Fibroblast of the conjunctiva (primary cell): ENCODE results near the gene FOLR1.

Experiments
- DNase-seq: peaks from one replicate; pipeline ENCODE4 v3.0.0-alpha.2; 2010; ENCODE audit warnings: low read depth

FOLR1 gene

GRCh38 chr11:72235351-72236057, 43.6 kb downstream of the FOLR1 start:
- DNase-seq: no peak

- DNase-seq: no peak
Measured at GRCh38 chr11:72236083-72236697, 44.2 kb downstream of the FOLR1 start.

- DNase-seq: no peak
Measured at GRCh38 chr11:72236774-72237111, 44.8 kb downstream of the FOLR1 start.

GRCh38 chr11:72237112-72237931, 45.4 kb downstream of the FOLR1 start:
- no peak for DNase-seq

GRCh38 chr11:72238040-72238450, 46.1 kb downstream of the FOLR1 start:
- DNase-seq: peak; percentile 54

- no peak for DNase-seq
Measured at GRCh38 chr11:72238492-72239312, 46.8 kb downstream of the FOLR1 start.

- no peak for DNase-seq
Measured at GRCh38 chr11:72239313-72239848, 47.4 kb downstream of the FOLR1 start.

- no peak for DNase-seq
Measured at GRCh38 chr11:72239849-72240460, 48.0 kb downstream of the FOLR1 start.

GRCh38 chr11:72240461-72241290, 48.7 kb downstream of the FOLR1 start:
- no peak for DNase-seq

- no peak for DNase-seq
Measured at GRCh38 chr11:72241291-72241781, 49.4 kb downstream of the FOLR1 start.

GRCh38 chr11:72242141-72242540, 50.2 kb downstream of the FOLR1 start:
- DNase-seq: no peak

GRCh38 chr11:72243173-72244059, 51.5 kb downstream of the FOLR1 start:
- no peak for DNase-seq

- DNase-seq: no peak
Measured at GRCh38 chr11:72244060-72244360, 52.1 kb downstream of the FOLR1 start, which contains the start of gene PHOX2A. TSS of gene PHOX2A (minus strand) at chr11:72244176. CDS start at chr11:72244004, 172 bp downstream.

- no peak for DNase-seq
Measured at GRCh38 chr11:72244361-72245262, 52.7 kb downstream of the FOLR1 start.

- no peak for DNase-seq
Measured at GRCh38 chr11:72245263-72245816, 53.4 kb downstream of the FOLR1 start.
